ENCODE data around the gene BCAS1.

Gene BCAS1

GRCh38 chr20:53911301-53911700 lies 159.1 kb downstream of the BCAS1 start:
- DNase-seq (ENCODE audit: low spot score): no peak
- TF ChIP-seq CTCF (IDR thresholded peaks at IDR 0.05; ENCODE audit: borderline replicate concordance, control extremely low read depth, extremely low read depth, insufficient read depth, missing control alignments): no peak
- in situ Hi-C loops (cut with MboI; ENCODE audit: low sequenced_read_pairs, unreplicated experiment): no loop called here

GRCh38 chr20:53910351-53911002 lies 159.9 kb downstream of the BCAS1 start:
- in situ Hi-C loops (cut with MboI; ENCODE audit: low sequenced_read_pairs, unreplicated experiment): no loop called here
- no peak for TF ChIP-seq CTCF (IDR thresholded peaks at IDR 0.05; ENCODE audit: borderline replicate concordance, control extremely low read depth, extremely low read depth, insufficient read depth, missing control alignments)
- DNase-seq (ENCODE audit: low spot score): no peak

- no peak for TF ChIP-seq CTCF (IDR thresholded peaks at IDR 0.05; ENCODE audit: borderline replicate concordance, control extremely low read depth, extremely low read depth, insufficient read depth, missing control alignments)
- no peak for DNase-seq (ENCODE audit: low spot score)
Measured at GRCh38 chr20:53907968-53908751, 162.2 kb downstream of the BCAS1 start.

GRCh38 chr20:53905820-53906191 lies 164.6 kb downstream of the BCAS1 start:
- in situ Hi-C loops (cut with MboI; ENCODE audit: low sequenced_read_pairs, unreplicated experiment): no loop called here
- no peak for DNase-seq (ENCODE audit: low spot score)
- TF ChIP-seq CTCF (IDR thresholded peaks at IDR 0.05; ENCODE audit: borderline replicate concordance, control extremely low read depth, extremely low read depth, insufficient read depth, missing control alignments): no peak

More at GRCh38 chr20:53907968-53908751, 162.2 kb downstream of the BCAS1 start:
- in situ Hi-C loops (cut with MboI; ENCODE audit: low sequenced_read_pairs, unreplicated experiment): no loop called here

- in situ Hi-C loops (cut with MboI; ENCODE audit: low sequenced_read_pairs, unreplicated experiment): no loop called here
- TF ChIP-seq CTCF (IDR thresholded peaks at IDR 0.05; ENCODE audit: borderline replicate concordance, control extremely low read depth, extremely low read depth, insufficient read depth, missing control alignments): no peak
- DNase-seq (ENCODE audit: low spot score): peak; percentile 51
Measured at GRCh38 chr20:53905019-53905819, 165.2 kb downstream of the BCAS1 start.

- no peak for DNase-seq (ENCODE audit: low spot score)
- in situ Hi-C loops (cut with MboI; ENCODE audit: low sequenced_read_pairs, unreplicated experiment): no loop called here
- TF ChIP-seq CTCF (IDR thresholded peaks at IDR 0.05; ENCODE audit: borderline replicate concordance, control extremely low read depth, extremely low read depth, insufficient read depth, missing control alignments): no peak
Measured at GRCh38 chr20:53904261-53904660, 166.1 kb downstream of the BCAS1 start.
